ENCODE measurements around the gene TMEM255A. TPM values are rescaled to one million over a fixed set of nuclear protein-coding genes. Genes with fewer than 3 reads are reported as not detected.

Gene TMEM255A
- total RNA-seq, 2 experiments from 2014 or later = not detected

- no peak overlapping the region for H3K27ac Mint-ChIP-seq
- H3K4me1 Mint-ChIP-seq (ENCODE audit: low read depth) = peaks cover 25% of the 10 kb centered on the region
- no peak overlapping the region for H3K27ac ChIP-seq (ENCODE audit: low read depth in 1 of 2, low read length in 2 of 2)
- H3K27me3 ChIP-seq (ENCODE audit: control insufficient read depth in 1 of 2, insufficient read depth in 2 of 2, low read length in 2 of 2) = peaks cover 10 to 24% of the 10 kb centered on the region in 2 experiments
- ATAC-seq (ENCODE audit: poor library complexity) (no peak), DNase-seq (peak in 2 of 14 experiments; percentile 10 to 13)
- TF ChIP-seq CTCF (IDR thresholded peaks at IDR 0.05) = no peak
- no peaks in the 10 kb centered on the region for H3K9me3 ChIP-seq (ENCODE audit: control insufficient read depth in 1 of 2, insufficient read depth in 1 of 2, low read length in 2 of 2)
- H3K27me3 Mint-ChIP-seq = peaks cover 45% of the 10 kb centered on the region
- H3K36me3 ChIP-seq (ENCODE audit: insufficient read depth, low read length) = no peaks in the 10 kb centered on the region
- peaks cover 5% of the 10 kb centered on the region for H3K36me3 Mint-ChIP-seq (ENCODE audit: low read depth)
- H3K4me3 Mint-ChIP-seq = peak overlapping the region; percentile 85
- ChIA-PET POLR2A (interaction anchor here (0.9 to 4.2 kb wide), 4 partner anchors 39 to 296 kb away, joined by 3 to 42 read pairs (median 6); partner anchors contain the start of genes MCTS1 and ZBTB33), CTCF (interaction anchor here (0.8 to 2.2 kb wide), 5 partner anchors 39 to 178 kb away, joined by 3 to 15 read pairs (median 3); partner anchors contain the start of gene ZBTB33)
- no peak overlapping the region for H3K4me3 ChIP-seq (ENCODE audit: low read length)
- no peaks in the 10 kb centered on the region for H3K9me3 Mint-ChIP-seq
- H3K4me1 ChIP-seq (ENCODE audit: insufficient read depth, low read length) = peaks cover 29% of the 10 kb centered on the region
- intact Hi-C loops (cut with DNase I, micrococcal nuclease) = loop anchor here (5.0 kb wide), 1 partner anchor 56 kb away; the partner anchor contains the start of gene ZBTB33 (in 2 of the 2)
Observed at GRCh38 chrX:120308558-120308957, 2.7 kb downstream of the TMEM255A start.

- Mint-ChIP-seq H3K9me3 (no peaks in the 10 kb centered on the region), H3K27me3 (peaks cover 29% of the 10 kb centered on the region), H3K36me3 (ENCODE audit: low read depth) (peaks cover 5% of the 10 kb centered on the region), H3K4me1 (ENCODE audit: low read depth) (peaks cover 38% of the 10 kb centered on the region), H3K27ac (no peak overlapping the region), H3K4me3 (no peak overlapping the region)
- DNase-seq (no peak), ATAC-seq (ENCODE audit: poor library complexity) (no peak)
- H3K27ac ChIP-seq (ENCODE audit: low read depth in 1 of 2, low read length in 2 of 2) = no peak overlapping the region
- H3K36me3 ChIP-seq (ENCODE audit: insufficient read depth, low read length) = no peaks in the 10 kb centered on the region
- intact Hi-C loops (cut with DNase I, micrococcal nuclease) = loop anchor here (5.0 kb wide), 1 partner anchor 54 kb away; the partner anchor contains the start of gene ZBTB33 (in 2 of the 2)
- H3K4me3 ChIP-seq (ENCODE audit: low read length) = no peak overlapping the region
- H3K27me3 ChIP-seq (ENCODE audit: control insufficient read depth in 1 of 2, insufficient read depth in 2 of 2, low read length in 2 of 2) = peaks cover 10 to 20% of the 10 kb centered on the region in 2 experiments
- ChIA-PET POLR2A (no interaction called here), CTCF (no interaction called here)
- H3K9me3 ChIP-seq (ENCODE audit: control insufficient read depth in 1 of 2, insufficient read depth in 1 of 2, low read length in 2 of 2) = no peaks in the 10 kb centered on the region
- peaks cover 42% of the 10 kb centered on the region for H3K4me1 ChIP-seq (ENCODE audit: insufficient read depth, low read length)
- no peak for TF ChIP-seq CTCF (IDR thresholded peaks at IDR 0.05)
Observed at GRCh38 chrX:120306630-120307029, 4.6 kb downstream of the TMEM255A start.

- Histone ChIP-seq H3K27ac (ENCODE audit: low read depth in 1 of 2, low read length in 2 of 2) (no peak overlapping the region), H3K36me3 (ENCODE audit: insufficient read depth, low read length) (no peaks in the 10 kb centered on the region), H3K27me3 (ENCODE audit: control insufficient read depth in 1 of 2, insufficient read depth in 2 of 2, low read length in 2 of 2) (peaks cover 10 to 13% of the 10 kb centered on the region in 2 experiments), H3K9me3 (ENCODE audit: control insufficient read depth in 1 of 2, insufficient read depth in 1 of 2, low read length in 2 of 2) (no peaks in the 10 kb centered on the region), H3K4me1 (ENCODE audit: insufficient read depth, low read length) (peaks cover 33% of the 10 kb centered on the region), H3K4me3 (ENCODE audit: low read length) (no peak overlapping the region)
- intact Hi-C loops (cut with DNase I, micrococcal nuclease) = loop anchor here (5.0 kb wide), 1 partner anchor 53 kb away; the partner anchor contains the start of gene ZBTB33 (in 2 of the 2)
- CTCF ChIA-PET = no interaction called here
- TF ChIP-seq CTCF (IDR thresholded peaks at IDR 0.05) = no peak
- no peaks in the 10 kb centered on the region for H3K9me3 Mint-ChIP-seq
- no peak overlapping the region for H3K4me3 Mint-ChIP-seq
- H3K36me3 Mint-ChIP-seq (ENCODE audit: low read depth) = peaks cover 5% of the 10 kb centered on the region
- peaks cover 38% of the 10 kb centered on the region for H3K4me1 Mint-ChIP-seq (ENCODE audit: low read depth)
- H3K27ac Mint-ChIP-seq = no peak overlapping the region
- H3K27me3 Mint-ChIP-seq = peaks cover 29% of the 10 kb centered on the region
- ATAC-seq (ENCODE audit: poor library complexity) = no peak
- POLR2A ChIA-PET = no interaction called here
- DNase-seq = peak in 2 of 14 experiments; percentile 9 to 14
Observed at GRCh38 chrX:120305531-120306141, 5.6 kb downstream of the TMEM255A start.
